ENCODE results near the gene SLC5A11. TPM values are rescaled to one million over a fixed set of nuclear protein-coding genes. Genes with fewer than 3 reads are reported as not detected.

The SLC5A11 gene
- polyA plus RNA-seq, 1 donor (not counting 4 experiments of a cell fraction or from before 2014, with no cell fraction given) = 0.07 TPM

- peak; percentile 71 for FAIRE-seq
- no peak for DNase-seq (ENCODE audit: low read depth, low spot score)
- Histone ChIP-seq H4K20me1 (ENCODE audit: control insufficient read depth, extremely low read depth, insufficient read depth, low read length) (no peaks in the 10 kb centered on the region), H3K9ac (ENCODE audit: control insufficient read depth, extremely low read depth, insufficient read depth, low read length) (no peak overlapping the region), H3K4me1 (ENCODE audit: control insufficient read depth, extremely low read depth, insufficient read depth, low read length) (peaks cover 34% of the 10 kb centered on the region), H3K36me3 (ENCODE audit: control insufficient read depth in 2 of 2, extremely low read depth in 1 of 2, insufficient read depth in 2 of 2, low read length in 2 of 2) (no peaks in the 10 kb centered on the region), H3K4me3 (ENCODE audit: control insufficient read depth in 2 of 3, extremely low read depth in 1 of 3, insufficient read depth in 2 of 3, low read depth in 1 of 3, low read length in 3 of 3) (no peak overlapping the region), H2AFZ (ENCODE audit: control insufficient read depth, low read length) (no peak overlapping the region), H3K4me2 (ENCODE audit: control insufficient read depth, extremely low read depth, insufficient read depth, low read depth, low read length) (no peak overlapping the region), H3K27ac (ENCODE audit: control insufficient read depth, insufficient read depth, low read length) (no peak overlapping the region), H3K27me3 (ENCODE audit: control insufficient read depth, extremely low read depth, insufficient read depth, low read length) (no peaks in the 10 kb centered on the region), H3K9me1 (ENCODE audit: control insufficient read depth, extremely low read depth, insufficient read depth, low read length) (no peaks in the 10 kb centered on the region), H3K79me2 (ENCODE audit: control insufficient read depth, insufficient read depth, low read length) (no peaks in the 10 kb centered on the region), H3K9me3 (ENCODE audit: control insufficient read depth, low read depth, low read length) (no peaks in the 10 kb centered on the region)
- dilution Hi-C loops (cut with MboI; ENCODE audit: extremely low pct_ligation_motif_present, low sequenced_read_pairs) = no loop called here
- TF ChIP-seq CTCF (optimal IDR thresholded peaks at IDR 0.05 in 1 of 3, IDR thresholded peaks at IDR 0.05 in 1 of 3, conservative IDR thresholded peaks at IDR 0.05 in 1 of 3; ENCODE audit: extremely low read depth in 1 of 3, insufficient read depth in 2 of 3, low read length in 3 of 3) = no peak
- TF ChIP-seq EZH2 (IDR thresholded peaks at IDR 0.05; ENCODE audit: low read length) = no peak
These were observed 2.3 kb downstream of the SLC5A11 start for GRCh38 chr16:24848065-24848464.

- Histone ChIP-seq H4K20me1 (ENCODE audit: control insufficient read depth, extremely low read depth, insufficient read depth, low read length) (no peaks in the 10 kb centered on the region), H3K9me3 (ENCODE audit: control insufficient read depth, low read depth, low read length) (no peaks in the 10 kb centered on the region), H3K36me3 (ENCODE audit: control insufficient read depth in 2 of 2, extremely low read depth in 1 of 2, insufficient read depth in 2 of 2, low read length in 2 of 2) (no peaks in the 10 kb centered on the region), H3K27ac (ENCODE audit: control insufficient read depth, insufficient read depth, low read length) (no peak overlapping the region), H3K4me3 (ENCODE audit: control insufficient read depth in 2 of 3, extremely low read depth in 1 of 3, insufficient read depth in 2 of 3, low read depth in 1 of 3, low read length in 3 of 3) (no peak overlapping the region), H3K27me3 (ENCODE audit: control insufficient read depth, extremely low read depth, insufficient read depth, low read length) (no peaks in the 10 kb centered on the region), H3K4me1 (ENCODE audit: control insufficient read depth, extremely low read depth, insufficient read depth, low read length) (peaks cover 39% of the 10 kb centered on the region), H3K79me2 (ENCODE audit: control insufficient read depth, insufficient read depth, low read length) (no peaks in the 10 kb centered on the region), H2AFZ (ENCODE audit: control insufficient read depth, low read length) (no peak overlapping the region), H3K9ac (ENCODE audit: control insufficient read depth, extremely low read depth, insufficient read depth, low read length) (no peak overlapping the region), H3K9me1 (ENCODE audit: control insufficient read depth, extremely low read depth, insufficient read depth, low read length) (no peaks in the 10 kb centered on the region), H3K4me2 (ENCODE audit: control insufficient read depth, extremely low read depth, insufficient read depth, low read depth, low read length) (no peak overlapping the region)
- TF ChIP-seq EZH2 (IDR thresholded peaks at IDR 0.05; ENCODE audit: low read length) = no peak
- TF ChIP-seq CTCF (optimal IDR thresholded peaks at IDR 0.05 in 1 of 3, IDR thresholded peaks at IDR 0.05 in 1 of 3, conservative IDR thresholded peaks at IDR 0.05 in 1 of 3; ENCODE audit: extremely low read depth in 1 of 3, insufficient read depth in 2 of 3, low read length in 3 of 3) = no peak
- no peak for DNase-seq (ENCODE audit: low read depth, low spot score)
- dilution Hi-C loops (cut with MboI; ENCODE audit: extremely low pct_ligation_motif_present, low sequenced_read_pairs) = no loop called here
- no peak for FAIRE-seq
These were observed 3.9 kb downstream of the SLC5A11 start for GRCh38 chr16:24849641-24850040.

Data from keratinocyte (primary cell).